GM08714 (cell line): ENCODE measurements around the gene TTC24.

Source experiments
- H3K4me3 ChIP-seq: fragments of 200-500 bp; sonication (Bioruptor generic); 2 replicates; pipeline ENCODE4 v1.5.1; 2014; ENCODE audit warnings: mild to moderate bottlenecking, low read length, inconsistent platforms
- ZNF274 ChIP-seq: IDR thresholded peaks from 2 replicates; pipeline ENCODE4 v1.6.1; 2012; ENCODE audit warnings: mild to moderate bottlenecking, low read depth, low read length

The TTC24 gene

DNA sequence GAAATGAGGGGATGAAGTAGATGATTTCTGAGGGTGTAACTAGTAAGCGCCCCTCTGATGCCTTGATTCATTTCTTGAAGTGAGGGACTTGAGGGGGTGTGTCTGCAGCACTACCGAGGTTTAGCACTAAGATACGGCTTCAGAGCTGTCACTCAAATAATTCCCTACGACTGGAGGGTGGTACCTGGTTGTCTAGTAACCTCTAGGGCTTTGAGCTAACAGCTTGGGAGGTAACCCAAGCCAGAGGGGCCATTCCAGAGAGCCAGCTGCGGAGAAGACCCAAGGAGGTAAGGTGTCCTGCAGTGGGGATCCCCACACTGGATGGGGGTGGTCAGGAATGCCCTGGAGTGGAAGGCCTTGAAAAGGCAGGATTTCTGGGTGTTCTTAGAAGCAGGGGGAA, at the start of gene TTC24:
Gene TTC24, plus strand, starts transcription at position 252 of the 400 bp plus-strand sequence. CDS start 1,642 bp downstream, outside the sequence.
- no peak within 1 kb of the TSS for H3K4me3 ChIP-seq
- no peak for TF ChIP-seq ZNF274

DNA sequence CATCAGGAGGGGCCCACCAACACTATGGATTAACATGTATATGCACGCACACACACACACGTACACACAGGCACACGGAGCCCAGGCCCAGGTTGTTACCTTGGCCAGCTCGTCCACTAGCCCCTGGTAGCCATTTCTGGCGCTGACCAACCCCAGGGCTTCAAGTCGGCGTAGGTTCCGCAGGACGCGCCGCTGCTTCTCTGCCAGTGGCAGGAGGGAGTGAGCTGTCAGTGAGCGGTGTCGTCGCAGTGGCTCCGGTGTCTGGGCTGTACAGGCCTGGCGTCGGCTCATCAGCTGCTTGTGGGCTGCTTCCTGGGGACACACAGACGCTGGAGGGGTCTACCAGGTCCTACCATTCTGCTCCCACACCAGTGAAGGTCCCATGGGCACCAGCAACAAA, 49.5 kb upstream of the TTC24 start:
- no peak for TF ChIP-seq ZNF274
- H3K4me3 ChIP-seq: no peak overlapping the region

DNA sequence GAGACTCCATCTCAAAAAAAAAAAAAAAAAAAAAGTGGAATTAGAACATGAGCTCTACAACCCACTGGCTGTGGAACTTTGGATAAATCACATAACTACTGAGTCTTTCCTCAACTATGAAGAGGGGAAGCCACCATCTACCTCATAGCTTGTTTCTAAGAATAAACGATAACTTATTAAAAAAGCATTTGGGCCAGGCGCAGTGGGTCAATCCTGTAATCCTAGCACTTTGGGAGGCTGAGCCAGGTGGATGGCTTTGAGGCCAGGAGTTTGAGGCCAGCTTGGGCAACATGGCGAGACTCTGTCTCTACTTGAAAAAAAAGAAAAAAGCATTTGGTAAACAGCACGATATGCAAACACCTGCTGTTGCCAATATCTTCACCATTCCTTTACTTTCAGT, 47.1 kb upstream of the TTC24 start:
- no peak overlapping the region for H3K4me3 ChIP-seq
- TF ChIP-seq ZNF274: no peak

DNA sequence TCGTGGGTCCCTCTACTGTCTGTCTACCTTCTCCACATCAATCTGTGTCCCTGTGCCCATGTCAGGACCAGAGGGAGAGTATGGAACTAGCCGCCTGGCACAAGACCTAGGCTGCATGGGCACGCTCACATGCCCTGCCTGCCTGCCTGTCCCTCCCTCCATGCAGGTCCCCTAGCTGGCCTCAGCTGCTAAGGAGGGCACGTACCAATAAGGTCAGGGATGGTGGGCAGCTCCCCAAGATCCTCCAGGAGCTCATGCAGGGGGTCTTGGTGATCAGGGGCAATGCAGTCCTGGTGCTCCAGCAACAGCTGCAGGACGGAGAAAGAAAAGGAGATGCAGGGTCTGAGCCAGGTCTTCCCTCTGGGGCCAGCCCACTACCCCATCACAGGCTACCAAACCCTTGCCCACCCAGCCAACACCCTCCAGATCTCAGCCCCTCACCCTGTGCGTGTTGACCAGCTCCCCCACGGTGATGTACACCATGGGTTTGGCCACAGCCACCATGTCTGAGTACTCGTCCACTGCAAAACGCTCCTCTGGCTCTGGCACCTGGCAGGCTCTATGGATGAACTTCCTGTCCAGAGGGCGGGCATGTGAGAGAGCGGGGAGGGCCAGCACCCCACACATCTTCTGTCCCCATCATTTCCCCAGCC, 45.8 kb upstream of the TTC24 start:
- TF ChIP-seq ZNF274: no peak
- no peak overlapping the region for H3K4me3 ChIP-seq

DNA sequence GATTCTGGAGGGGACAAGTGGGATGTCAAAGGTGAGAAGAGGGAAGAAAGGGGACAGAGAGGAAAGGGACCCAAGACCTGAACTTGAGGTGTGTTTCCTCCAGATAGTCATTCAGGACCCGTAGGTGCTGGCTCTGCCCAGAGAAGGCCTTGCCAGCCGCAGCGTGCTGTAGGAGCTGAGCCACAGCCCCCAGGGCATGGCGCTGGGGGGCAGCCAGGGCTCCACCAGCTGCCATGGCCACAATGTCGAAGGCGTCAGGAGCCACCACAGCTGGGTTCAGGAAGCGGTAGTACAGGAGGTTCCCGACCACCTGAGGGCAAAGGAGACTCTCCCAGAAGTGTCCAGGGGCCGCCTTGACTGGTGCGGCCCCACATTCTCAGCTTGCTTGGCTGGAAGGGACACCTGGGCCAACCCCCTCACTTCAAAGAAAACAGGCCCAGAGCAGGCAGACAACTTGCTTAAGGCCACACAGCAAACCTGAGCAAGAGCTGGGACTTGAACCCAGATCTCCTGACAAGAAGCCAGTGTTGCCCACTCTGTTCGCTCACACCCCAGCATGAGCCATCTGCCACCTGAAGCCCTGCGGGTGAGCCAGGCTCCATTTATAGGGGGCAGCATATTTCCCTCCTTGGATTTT, 45.0 kb upstream of the TTC24 start:
- TF ChIP-seq ZNF274: no peak
- no peak overlapping the region for H3K4me3 ChIP-seq

DNA sequence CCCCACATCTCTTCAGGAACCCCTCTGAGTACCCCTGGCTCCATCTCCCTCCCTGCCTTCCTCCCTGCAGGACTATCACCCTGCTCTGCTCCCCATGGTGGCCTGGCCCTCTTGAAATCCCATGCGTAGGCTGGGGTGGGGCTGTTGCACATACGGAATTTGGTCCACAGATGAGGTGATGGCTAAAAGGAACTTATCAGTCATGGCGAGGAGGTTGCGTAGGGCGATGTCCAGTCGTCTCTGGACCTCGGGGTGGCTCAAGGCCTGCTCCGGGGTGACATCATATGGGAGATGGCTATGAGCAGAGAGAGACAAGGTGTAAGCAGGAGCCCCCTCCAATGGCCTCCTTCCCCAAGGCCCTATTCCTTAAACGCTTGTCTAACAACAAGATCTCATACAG, 42.5 kb upstream of the TTC24 start:
- H3K4me3 ChIP-seq: no peak overlapping the region
- TF ChIP-seq ZNF274: no peak

DNA sequence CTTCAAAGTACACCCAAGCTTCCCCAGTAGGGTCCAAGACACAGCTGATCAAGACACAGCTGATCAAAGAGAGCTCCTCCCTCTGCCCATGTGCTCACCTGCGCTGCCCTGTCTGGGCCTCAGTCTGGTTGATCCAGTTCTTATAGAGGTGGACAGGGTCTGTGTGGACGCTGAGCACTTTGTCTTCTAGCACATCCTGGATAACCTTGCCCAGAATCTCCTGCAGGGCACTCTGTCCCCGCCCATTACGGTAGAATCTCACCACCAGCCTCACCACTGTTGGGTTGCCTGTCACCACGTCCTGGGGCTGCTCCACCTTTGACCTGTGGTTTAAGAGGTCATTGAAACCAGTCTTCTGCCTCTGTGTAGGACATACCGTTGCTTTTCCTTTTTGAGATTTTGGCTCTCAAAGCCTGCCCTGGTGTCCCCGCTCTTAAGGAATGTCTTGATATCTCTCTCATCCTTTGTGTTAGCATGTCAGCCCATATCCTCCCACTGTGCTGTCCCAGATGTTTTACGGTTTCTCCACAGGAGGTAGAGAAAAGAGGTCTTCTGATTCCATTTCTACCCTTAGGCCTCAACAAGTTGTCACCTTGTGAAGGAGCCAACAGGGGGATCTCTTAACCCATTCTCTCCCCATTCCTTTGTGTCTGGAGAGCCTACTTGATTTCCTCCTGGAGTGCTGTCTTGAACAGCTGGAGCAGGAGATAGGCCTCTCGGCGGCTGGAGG, 40.6 kb upstream of the TTC24 start:
- TF ChIP-seq ZNF274: no peak
- H3K4me3 ChIP-seq: no peak overlapping the region

DNA sequence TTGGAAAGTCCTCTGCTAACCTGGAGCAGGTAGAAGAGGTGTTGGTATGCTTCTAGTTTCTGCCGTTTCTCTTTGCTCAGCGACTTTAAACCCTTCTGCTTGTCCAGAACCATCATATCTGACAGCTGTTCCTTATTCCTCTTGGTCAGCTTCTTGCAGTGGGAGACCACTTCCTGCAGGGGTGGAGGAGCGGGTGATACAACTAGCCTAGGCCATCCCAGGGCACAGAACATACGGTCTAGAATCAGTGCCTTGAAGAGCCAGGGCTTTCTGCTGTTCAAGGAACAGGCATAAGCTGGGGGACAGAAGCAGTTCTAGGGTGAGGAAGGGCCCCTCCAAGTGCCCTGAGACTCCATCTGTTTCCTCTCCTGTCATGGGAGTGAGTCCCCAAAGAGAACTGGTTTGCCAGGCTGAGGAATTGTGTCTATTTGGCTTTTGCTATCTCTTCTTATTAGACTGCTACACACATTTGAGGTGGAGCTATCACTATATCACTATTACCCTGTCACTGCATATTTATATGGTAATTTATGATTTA, 39.6 kb upstream of the TTC24 start:
- TF ChIP-seq ZNF274: no peak

DNA sequence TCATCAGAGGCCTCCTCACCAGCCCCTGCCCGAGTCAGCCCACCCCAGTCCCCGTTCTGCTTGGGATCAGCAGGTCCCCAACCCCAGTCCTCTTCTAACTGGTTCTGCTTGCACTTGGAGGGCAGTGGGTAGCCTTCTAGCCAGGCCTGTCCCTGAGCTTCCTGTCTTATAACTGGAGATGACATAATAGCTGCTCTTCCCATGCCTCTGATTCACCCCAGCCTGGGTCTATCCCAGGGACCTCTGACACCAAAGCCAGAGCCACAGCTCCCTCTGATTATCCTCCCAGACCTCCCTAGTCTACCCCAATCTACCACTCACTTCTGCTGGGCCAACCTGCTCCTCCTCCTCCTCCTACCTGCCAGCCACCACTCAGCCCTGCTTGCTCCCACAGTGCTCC, 38.6 kb upstream of the TTC24 start:
- TF ChIP-seq ZNF274: no peak
- no peak overlapping the region for H3K4me3 ChIP-seq

More for the DNA sequence above, 39.6 kb upstream of the TTC24 start:
- no peak overlapping the region for H3K4me3 ChIP-seq

DNA sequence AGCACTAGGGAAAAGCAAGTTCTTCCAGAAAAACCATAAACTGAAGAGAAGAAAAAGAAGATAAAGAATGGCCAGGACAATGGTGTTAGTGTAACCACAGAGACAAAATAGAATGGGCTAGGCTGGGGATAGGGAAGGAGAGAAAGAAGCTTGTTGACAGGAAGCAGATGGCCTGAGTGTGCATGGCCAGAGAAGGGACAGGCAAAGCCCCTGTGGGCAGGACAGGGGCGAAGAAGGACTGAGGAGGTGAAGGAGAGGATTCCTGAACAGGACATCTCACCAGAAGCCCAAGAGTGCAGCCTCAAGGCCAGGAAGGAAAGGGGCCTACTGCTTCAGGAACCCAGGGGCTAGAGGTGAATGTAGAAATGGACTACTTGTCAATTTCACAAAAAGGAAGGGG, 36.5 kb upstream of the TTC24 start:
- TF ChIP-seq ZNF274: no peak
- no peak overlapping the region for H3K4me3 ChIP-seq

DNA sequence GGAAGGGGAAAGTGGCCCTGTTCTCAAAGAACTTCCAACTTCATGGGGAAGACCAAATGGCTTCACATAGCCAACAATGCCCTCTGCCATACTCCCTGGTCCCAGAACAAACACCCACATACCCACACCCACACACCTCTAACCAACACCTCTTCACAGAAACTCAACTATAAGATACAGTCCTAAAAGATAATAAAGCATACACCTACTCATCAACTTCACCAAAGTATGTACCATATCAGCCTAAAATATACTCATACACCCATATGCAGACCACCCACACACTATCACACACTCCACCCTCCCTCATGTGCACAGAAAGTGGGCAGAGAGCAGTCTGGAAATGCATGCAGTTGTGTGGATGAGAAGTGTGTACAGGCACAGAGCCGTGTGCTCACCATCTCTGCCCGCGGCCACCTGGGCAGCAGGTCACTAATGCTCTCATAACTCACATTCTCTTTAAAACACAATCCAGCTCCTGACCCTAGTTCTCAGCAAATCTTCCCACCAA, 34.9 kb upstream of the TTC24 start:
- no peak for TF ChIP-seq ZNF274

DNA sequence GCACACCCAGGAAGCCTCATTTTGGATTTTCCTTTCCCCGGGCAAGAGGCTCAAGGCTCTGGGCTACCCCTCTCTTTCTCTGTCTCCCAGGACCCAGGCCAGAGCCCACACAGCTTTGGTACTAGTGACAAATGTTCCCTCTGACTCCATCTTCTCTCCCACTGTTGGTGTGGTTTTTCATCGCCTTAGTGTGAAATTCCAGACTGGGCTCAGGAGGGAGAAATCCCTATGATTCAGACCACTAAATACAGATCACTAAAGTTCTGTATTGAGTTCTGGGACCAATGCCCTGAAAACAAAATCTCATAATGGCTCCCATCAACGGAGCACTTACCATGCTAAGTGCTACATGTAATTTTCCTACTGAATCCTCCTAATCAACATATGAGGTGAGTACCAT, 33.3 kb upstream of the TTC24 start:
- no peak for TF ChIP-seq ZNF274
- H3K4me3 ChIP-seq: no peak overlapping the region

More for the DNA sequence above, 34.9 kb upstream of the TTC24 start:
- no peak overlapping the region for H3K4me3 ChIP-seq

DNA sequence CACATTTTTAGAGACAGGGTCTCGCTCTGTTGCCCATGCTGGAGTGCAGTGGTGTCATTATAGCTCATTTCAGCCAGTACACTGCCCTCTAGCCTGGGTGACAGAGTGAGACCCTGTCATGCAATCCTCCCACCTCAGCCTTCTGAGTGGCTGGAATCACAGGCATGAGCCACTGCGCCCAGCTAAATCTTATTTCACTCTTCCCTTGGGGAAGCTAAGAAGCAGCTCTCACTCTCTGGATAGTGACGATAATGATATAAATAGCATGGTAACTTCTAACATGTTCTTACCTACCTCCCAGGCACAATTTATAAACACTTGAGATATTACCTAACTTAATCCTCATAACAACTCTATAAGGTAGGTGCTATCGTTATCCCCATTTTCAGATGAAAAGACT, 32.1 kb upstream of the TTC24 start:
- no peak for TF ChIP-seq ZNF274
- H3K4me3 ChIP-seq: no peak overlapping the region

DNA sequence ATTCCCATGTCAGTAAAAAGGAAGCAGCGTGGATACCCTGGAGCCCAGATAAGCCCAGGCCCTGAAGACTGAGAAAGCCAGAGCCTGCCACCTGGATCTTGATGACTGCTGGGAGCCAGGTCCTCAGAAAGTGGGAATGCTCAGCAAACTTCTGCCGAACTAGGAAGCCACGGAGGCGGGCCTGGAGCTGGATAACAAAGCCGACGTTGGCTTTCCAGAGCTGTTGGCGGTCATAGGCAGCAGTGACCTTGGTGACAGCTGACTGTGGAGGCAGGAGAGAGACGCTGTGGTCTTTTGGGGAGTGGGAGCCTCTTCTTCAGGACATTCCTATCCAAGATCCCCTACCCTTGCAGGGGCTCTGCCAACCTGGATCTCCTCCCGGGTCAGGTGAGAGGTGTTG, 31.5 kb upstream of the TTC24 start:
- TF ChIP-seq ZNF274: no peak
- no peak overlapping the region for H3K4me3 ChIP-seq

DNA sequence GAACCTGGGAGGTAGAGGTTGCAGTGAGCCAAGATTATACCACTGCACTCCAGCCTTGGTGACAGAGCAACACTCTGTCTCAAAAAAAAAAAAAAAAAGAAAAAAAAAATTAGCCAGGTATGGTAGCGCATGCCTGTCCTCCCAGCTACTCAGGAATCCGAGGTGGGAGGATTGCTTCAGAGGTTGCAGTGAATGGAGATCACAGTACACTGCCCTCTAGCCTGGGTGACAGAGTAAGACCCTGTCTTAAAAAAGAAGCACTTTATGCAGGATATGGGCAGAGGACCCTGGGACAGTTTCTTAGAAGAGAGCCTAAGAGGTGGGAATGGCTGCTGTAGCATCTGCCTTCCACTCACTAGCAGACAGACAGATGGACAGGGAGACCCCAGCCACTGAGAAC, 30.1 kb upstream of the TTC24 start:
- TF ChIP-seq ZNF274: no peak
- H3K4me3 ChIP-seq: no peak overlapping the region
